ENCODE results near the gene CRTAC1.

GRCh38 chr10:98063740-98064027 is 33.3 kb upstream of the CRTAC1 start:
- TF ChIP-seq POLR2AphosphoS5 (IDR thresholded peaks at IDR 0.05) = no peak
- TF ChIP-seq CTCF (IDR thresholded peaks at IDR 0.05) = no peak
- no peak for TF ChIP-seq EP300 (IDR thresholded peaks at IDR 0.05)
